Measurements from ENCODE around the gene PAPLN. TPM values are rescaled to one million over a fixed set of nuclear protein-coding genes. Genes with fewer than 3 reads are reported as not detected.

Gene PAPLN
- polyA plus RNA-seq, 1 donor, result 2.4 TPM

- DNase-seq, result no peak
These were observed 11.0 kb downstream of the PAPLN start for GRCh38 chr14:73248108-73248868.

GRCh38 chr14:73249108-73249507, 11.8 kb downstream of the PAPLN start:
- DNase-seq, result no peak

- no peak for DNase-seq
These were observed 12.4 kb downstream of the PAPLN start for GRCh38 chr14:73249564-73250316.

GRCh38 chr14:73250317-73250713, 13.0 kb downstream of the PAPLN start:
- no peak for DNase-seq

- DNase-seq, result no peak
These were observed 13.6 kb downstream of the PAPLN start for GRCh38 chr14:73250781-73251500.

- DNase-seq, result no peak
These were observed 14.4 kb downstream of the PAPLN start for GRCh38 chr14:73251516-73252215.

GRCh38 chr14:73252491-73253322, 15.4 kb downstream of the PAPLN start:
- no peak for DNase-seq

GRCh38 chr14:73253323-73253610, 16.0 kb downstream of the PAPLN start:
- DNase-seq, result no peak

- DNase-seq, result no peak
These were observed 16.4 kb downstream of the PAPLN start for GRCh38 chr14:73253721-73254120.

GRCh38 chr14:73254247-73255004, 17.1 kb downstream of the PAPLN start:
- no peak for DNase-seq

GRCh38 chr14:73255005-73255400, 17.7 kb downstream of the PAPLN start:
- DNase-seq, result no peak

- DNase-seq, result no peak
These were observed 18.5 kb downstream of the PAPLN start for GRCh38 chr14:73255693-73256225.

GRCh38 chr14:73258076-73258475, 20.8 kb downstream of the PAPLN start:
- DNase-seq, result no peak

GRCh38 chr14:73258845-73259611, 21.7 kb downstream of the PAPLN start:
- DNase-seq, result no peak

GRCh38 chr14:73259837-73260236, 22.5 kb downstream of the PAPLN start:
- DNase-seq, result no peak

GRCh38 chr14:73260574-73260973, 23.3 kb downstream of the PAPLN start:
- DNase-seq, result no peak

GRCh38 chr14:73261075-73261474, 23.8 kb downstream of the PAPLN start:
- DNase-seq, result no peak

GRCh38 chr14:73261520-73262426, 24.5 kb downstream of the PAPLN start:
- no peak for DNase-seq
